Measurements from ENCODE around the gene TP53AIP1.

DNA sequence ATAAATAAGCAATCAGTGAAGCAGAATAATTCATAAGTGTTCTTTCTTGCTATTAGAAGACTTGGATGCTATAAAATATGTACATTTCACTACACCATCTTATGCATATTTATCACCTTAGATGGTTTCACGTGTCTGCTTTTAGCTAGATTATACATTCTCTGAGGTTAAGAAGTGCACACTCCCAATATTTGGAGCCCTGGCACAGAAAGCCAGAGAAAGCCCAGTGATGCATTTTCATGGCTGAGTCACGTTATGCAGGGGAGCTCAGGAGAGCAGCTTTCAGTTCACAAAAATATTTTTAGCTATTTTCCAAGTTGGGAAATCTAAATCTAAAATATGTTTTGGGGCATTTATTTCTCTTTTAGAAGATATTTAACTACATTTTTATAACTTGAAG, 5.1 kb upstream of the TP53AIP1 start:
- TF ChIP-seq, protein P1, sequence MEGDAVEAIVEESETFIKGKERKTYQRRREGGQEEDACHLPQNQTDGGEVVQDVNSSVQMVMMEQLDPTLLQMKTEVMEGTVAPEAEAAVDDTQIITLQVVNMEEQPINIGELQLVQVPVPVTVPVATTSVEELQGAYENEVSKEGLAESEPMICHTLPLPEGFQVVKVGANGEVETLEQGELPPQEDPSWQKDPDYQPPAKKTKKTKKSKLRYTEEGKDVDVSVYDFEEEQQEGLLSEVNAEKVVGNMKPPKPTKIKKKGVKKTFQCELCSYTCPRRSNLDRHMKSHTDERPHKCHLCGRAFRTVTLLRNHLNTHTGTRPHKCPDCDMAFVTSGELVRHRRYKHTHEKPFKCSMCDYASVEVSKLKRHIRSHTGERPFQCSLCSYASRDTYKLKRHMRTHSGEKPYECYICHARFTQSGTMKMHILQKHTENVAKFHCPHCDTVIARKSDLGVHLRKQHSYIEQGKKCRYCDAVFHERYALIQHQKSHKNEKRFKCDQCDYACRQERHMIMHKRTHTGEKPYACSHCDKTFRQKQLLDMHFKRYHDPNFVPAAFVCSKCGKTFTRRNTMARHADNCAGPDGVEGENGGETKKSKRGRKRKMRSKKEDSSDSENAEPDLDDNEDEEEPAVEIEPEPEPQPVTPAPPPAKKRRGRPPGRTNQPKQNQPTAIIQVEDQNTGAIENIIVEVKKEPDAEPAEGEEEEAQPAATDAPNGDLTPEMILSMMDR (IDR thresholded peaks at IDR 0.05): no peak
- TF ChIP-seq POLR2A (IDR thresholded peaks at IDR 0.05): no peak

All from uterus (tissue), 2 donors.